ENCODE results near the gene SYNPO2. TPM values are rescaled to one million over a fixed set of nuclear protein-coding genes. Genes with fewer than 3 reads are reported as not detected.

The SYNPO2 gene
- total RNA-seq, 1 donor from 2014 or later = 0.42 TPM

DNA sequence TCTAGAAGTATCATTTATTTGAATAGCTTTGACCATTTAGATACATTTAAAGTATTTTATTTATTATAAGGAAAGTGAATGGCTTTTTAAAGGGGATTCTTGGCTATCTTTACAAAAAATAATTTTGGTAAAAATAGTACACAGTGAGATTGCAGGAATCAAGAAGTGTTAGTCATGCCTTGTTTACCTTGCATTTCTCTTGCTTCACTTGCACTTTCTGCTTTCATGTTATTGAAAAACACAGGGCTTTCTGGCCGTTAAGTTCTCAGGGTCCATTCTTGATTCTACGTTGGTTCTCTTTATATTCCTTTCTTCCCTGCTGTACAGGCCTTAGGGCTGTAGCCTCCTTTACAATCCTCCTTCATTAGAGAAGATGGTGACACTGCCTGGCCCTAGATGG, 30.9 kb upstream of the SYNPO2 start:
- DNase-seq (ENCODE audit: low read depth) = no peak
- Histone ChIP-seq H3K4me3 (ENCODE audit: low read depth, low read length) (no peak overlapping the region), H3K27me3 (ENCODE audit: control insufficient read depth, insufficient read depth, low read length) (no peaks in the 10 kb centered on the region), H3K36me3 (ENCODE audit: control insufficient read depth, insufficient read depth, low read length) (no peaks in the 10 kb centered on the region)
- TF ChIP-seq, protein P1, sequence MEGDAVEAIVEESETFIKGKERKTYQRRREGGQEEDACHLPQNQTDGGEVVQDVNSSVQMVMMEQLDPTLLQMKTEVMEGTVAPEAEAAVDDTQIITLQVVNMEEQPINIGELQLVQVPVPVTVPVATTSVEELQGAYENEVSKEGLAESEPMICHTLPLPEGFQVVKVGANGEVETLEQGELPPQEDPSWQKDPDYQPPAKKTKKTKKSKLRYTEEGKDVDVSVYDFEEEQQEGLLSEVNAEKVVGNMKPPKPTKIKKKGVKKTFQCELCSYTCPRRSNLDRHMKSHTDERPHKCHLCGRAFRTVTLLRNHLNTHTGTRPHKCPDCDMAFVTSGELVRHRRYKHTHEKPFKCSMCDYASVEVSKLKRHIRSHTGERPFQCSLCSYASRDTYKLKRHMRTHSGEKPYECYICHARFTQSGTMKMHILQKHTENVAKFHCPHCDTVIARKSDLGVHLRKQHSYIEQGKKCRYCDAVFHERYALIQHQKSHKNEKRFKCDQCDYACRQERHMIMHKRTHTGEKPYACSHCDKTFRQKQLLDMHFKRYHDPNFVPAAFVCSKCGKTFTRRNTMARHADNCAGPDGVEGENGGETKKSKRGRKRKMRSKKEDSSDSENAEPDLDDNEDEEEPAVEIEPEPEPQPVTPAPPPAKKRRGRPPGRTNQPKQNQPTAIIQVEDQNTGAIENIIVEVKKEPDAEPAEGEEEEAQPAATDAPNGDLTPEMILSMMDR (IDR thresholded peaks at IDR 0.05; ENCODE audit: insufficient read depth, low read length, poor library complexity, severe bottlenecking) = no peak

DNA sequence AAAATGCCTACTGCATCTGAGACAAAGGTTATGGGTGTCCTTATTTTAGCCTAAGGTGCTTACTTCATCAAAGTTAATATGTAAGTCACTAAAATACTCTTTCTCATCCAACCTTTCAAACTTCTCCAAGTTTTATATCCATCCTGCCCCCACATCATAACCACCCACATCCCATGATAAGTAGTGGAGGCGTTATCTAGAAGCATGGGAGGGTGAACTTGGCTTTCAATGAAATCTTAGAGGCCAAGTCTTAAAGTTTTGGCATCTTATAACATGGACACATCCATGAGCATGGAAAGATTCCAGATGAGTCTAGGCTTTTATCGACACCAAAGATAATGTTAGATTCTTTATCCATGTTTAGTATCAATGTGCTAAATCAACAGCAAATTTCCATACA, 29.9 kb upstream of the SYNPO2 start:
- TF ChIP-seq, protein P1 (IDR thresholded peaks at IDR 0.05; ENCODE audit: insufficient read depth, low read length, poor library complexity, severe bottlenecking) = no peak
- Histone ChIP-seq H3K27me3 (ENCODE audit: control insufficient read depth, insufficient read depth, low read length) (no peaks in the 10 kb centered on the region), H3K4me3 (ENCODE audit: low read depth, low read length) (no peak overlapping the region), H3K36me3 (ENCODE audit: control insufficient read depth, insufficient read depth, low read length) (no peaks in the 10 kb centered on the region)
- DNase-seq (ENCODE audit: low read depth) = no peak

DNA sequence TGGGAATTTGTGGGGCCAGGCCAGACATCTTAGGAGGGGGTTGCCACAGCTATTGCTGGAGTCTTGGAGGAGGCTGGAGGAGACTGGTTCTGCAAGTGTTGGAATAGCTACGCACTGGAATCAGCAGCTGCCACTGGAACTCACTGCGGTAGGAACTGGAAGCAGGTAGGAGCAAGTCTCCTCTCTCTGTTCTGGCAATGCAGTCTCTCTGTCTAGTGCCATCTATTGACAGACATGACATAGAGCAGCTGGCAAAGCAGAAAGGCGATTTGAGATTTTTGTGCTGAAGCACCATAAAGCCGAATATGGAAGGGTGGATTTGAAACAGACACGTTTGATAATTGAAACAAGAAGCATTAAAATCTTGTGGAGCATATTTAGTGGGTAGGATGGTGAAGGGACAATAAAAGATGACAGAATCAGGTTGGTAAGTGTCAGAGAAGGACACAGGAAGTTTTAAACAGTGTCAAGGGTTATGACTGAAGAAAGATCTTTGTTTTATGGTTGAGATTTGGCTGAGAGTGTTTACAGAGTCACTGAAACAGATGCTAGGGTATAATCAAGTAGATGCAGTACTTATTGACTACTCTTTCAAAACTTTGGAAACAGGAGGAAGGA, 23.5 kb upstream of the SYNPO2 start:
- no peaks in the 10 kb centered on the region for H3K36me3 ChIP-seq (ENCODE audit: control insufficient read depth, insufficient read depth, low read length)
- TF ChIP-seq, protein P1 (IDR thresholded peaks at IDR 0.05; ENCODE audit: insufficient read depth, low read length, poor library complexity, severe bottlenecking) = peak; percentile 88
- peak; percentile 44 for DNase-seq (ENCODE audit: low read depth)
- H3K27me3 ChIP-seq (ENCODE audit: control insufficient read depth, insufficient read depth, low read length) = no peaks in the 10 kb centered on the region
- no peak overlapping the region for H3K4me3 ChIP-seq (ENCODE audit: low read depth, low read length)

DNA sequence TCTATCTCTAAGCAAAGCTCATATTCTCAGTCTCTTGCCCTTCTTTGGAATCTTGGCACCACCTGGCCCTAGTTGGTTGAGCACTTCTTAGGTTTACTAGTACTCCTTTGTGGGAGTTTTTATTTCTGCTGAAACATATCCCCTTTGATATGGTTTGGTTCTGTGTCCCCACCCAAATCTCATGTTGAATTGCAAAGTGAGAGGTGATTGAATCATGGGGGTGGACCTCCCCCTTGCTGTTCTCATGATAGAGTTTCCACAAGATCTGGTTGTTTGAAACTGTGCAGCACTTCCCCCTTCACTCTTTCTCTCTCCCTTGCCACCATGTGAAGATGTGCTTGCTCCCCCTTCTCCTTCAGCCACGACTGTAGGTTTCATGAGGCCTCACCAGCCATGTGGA, 22.2 kb upstream of the SYNPO2 start:
- Histone ChIP-seq H3K36me3 (ENCODE audit: control insufficient read depth, insufficient read depth, low read length) (no peaks in the 10 kb centered on the region), H3K4me3 (ENCODE audit: low read depth, low read length) (no peak overlapping the region), H3K27me3 (ENCODE audit: control insufficient read depth, insufficient read depth, low read length) (no peaks in the 10 kb centered on the region)
- no peak for DNase-seq (ENCODE audit: low read depth)
- TF ChIP-seq, protein P1 (IDR thresholded peaks at IDR 0.05; ENCODE audit: insufficient read depth, low read length, poor library complexity, severe bottlenecking) = no peak

DNA sequence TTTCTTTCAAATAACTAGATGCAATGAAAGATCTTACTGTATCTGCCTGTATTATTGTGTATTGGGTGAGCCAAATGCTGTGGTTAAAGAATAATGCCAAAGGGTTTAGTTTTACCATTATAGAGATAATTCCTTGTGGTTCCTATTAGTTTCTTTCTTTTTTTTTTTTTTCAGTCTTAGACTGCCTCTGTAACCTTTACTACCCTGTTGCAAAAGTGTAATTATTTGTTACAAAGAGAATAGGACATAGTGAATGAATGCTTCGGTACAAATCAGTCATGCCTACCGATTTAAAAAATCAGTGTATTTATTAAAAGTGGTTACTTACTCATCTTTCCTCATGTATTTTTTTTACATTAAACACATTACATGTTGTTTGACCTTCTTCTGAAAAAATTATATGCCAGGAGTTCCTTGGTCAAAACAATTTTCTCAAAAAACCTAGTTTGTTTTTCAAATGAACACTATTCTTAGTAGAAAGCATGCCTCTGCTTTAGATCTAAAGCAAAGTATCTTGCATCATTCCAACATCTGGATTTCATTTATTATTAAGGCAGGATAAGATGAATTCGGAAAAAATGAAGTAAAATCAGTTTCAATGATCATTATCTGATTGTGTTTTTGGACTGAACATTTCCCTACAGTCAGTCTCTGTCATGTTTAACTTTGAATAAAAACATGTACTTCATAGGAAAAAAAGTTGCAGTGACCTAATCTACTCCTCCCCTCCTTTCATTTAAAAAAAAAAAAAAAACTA, 21.2 kb upstream of the SYNPO2 start:
- no peak for DNase-seq (ENCODE audit: low read depth)
- Histone ChIP-seq H3K36me3 (ENCODE audit: control insufficient read depth, insufficient read depth, low read length) (no peaks in the 10 kb centered on the region), H3K27me3 (ENCODE audit: control insufficient read depth, insufficient read depth, low read length) (no peaks in the 10 kb centered on the region), H3K4me3 (ENCODE audit: low read depth, low read length) (no peak overlapping the region)
- TF ChIP-seq, protein P1 (IDR thresholded peaks at IDR 0.05; ENCODE audit: insufficient read depth, low read length, poor library complexity, severe bottlenecking) = no peak
